Endothelial cell of umbilical vein (primary cell): ENCODE results near the gene SGK2. TPM values are rescaled to one million over a fixed set of nuclear protein-coding genes. Genes with fewer than 3 reads are reported as not detected.

Source experiments
- BruUV-seq: library from RNA; stranded (reverse); fragments of 400-500 nt; replicated peaks from 2 replicates; lab custom pipeline; 2021; lab: Mats Ljungman, UMichigan
- CTCF ChIA-PET: fragments of 300-600, 350-600 bp; sonication (Branson Sonifier 250); formaldehyde crosslinking; loops from one replicate; lab custom pipeline; 2021; ENCODE audit warnings: antibody characterized with exemption, inconsistent platforms; lab: Charles Lee
- POLR2A ChIA-PET: fragments of 300-600, 350-600 bp; sonication (Branson Sonifier 250); formaldehyde crosslinking; loops from one replicate; lab custom pipeline; 2021; ENCODE audit warnings: antibody characterized with exemption, inconsistent platforms; lab: Charles Lee
- DNase-seq: peaks from one replicate; pipeline ENCODE4 v3.0.0-alpha.2; 2011; ENCODE audit warnings: low read depth, low spot score
- FAIRE-seq: peaks from 2 replicates; lab custom pipeline; 2011; peaks lifted over from hg19 to GRCh38; lab: Jason Lieb, UNC
- H2AFZ ChIP-seq: 2 replicates; pipeline ENCODE4 v1.6.0; 2012; ENCODE audit warnings: low read depth, low read length, control low read depth, inconsistent platforms
- H3K27ac ChIP-seq: 2 replicates; pipeline ENCODE4 v1.5.1; 2011; ENCODE audit warnings: low read depth, mild to moderate bottlenecking, control low read depth, low read length, moderate library complexity; ENCODE audit not compliant: insufficient read depth
- H3K27me3 ChIP-seq, 2 experiments: 2 replicates each; pipeline versions ENCODE4 v1.6.0 to v1.6.1; 2011; ENCODE audit warnings: low read length in 2 of 2, mixed read lengths in 1 of 2; ENCODE audit not compliant: control insufficient read depth in 2 of 2, insufficient read depth in 2 of 2
- H3K36me3 ChIP-seq, 2 experiments: 2 replicates in 1 of 2; 3 replicates in 1 of 2; pipeline ENCODE4 v1.5.1; 2011; ENCODE audit warnings: low read length in 2 of 2, mild to moderate bottlenecking in 1 of 2, moderate library complexity in 1 of 2; ENCODE audit not compliant: control insufficient read depth in 2 of 2, insufficient read depth in 2 of 2; ENCODE audit errors: extremely low read depth in 1 of 2
- H3K4me1 ChIP-seq: 3 replicates; pipeline ENCODE4 v1.5.1; 2011; ENCODE audit warnings: mild to moderate bottlenecking, low read length; ENCODE audit not compliant: control insufficient read depth, insufficient read depth; ENCODE audit errors: extremely low read depth
- H3K4me2 ChIP-seq: 2 replicates; pipeline ENCODE4 v1.6.1; 2011; ENCODE audit warnings: low read length, control low read depth, mixed read lengths; ENCODE audit not compliant: insufficient read depth
- H3K4me3 ChIP-seq, 3 experiments: fragments of 200-600 bp in 1 of 3; sonication (generic), shearing (Covaris generic) in 1 of 3; replicated peaks in 1 of 3; 2 replicates each; pipeline ENCODE4 v1.5.1; 2011 to 2016; ENCODE audit warnings: control low read depth in 3 of 3, low read length in 3 of 3, mild to moderate bottlenecking in 2 of 3, inconsistent platforms in 1 of 3, low read depth in 1 of 3, moderate library complexity in 1 of 3; ENCODE audit not compliant: insufficient read depth in 1 of 3
- H3K79me2 ChIP-seq: 2 replicates; pipeline ENCODE4 v1.6.0; 2012; ENCODE audit warnings: low read length, inconsistent platforms; ENCODE audit not compliant: control insufficient read depth, insufficient read depth
- H3K9ac ChIP-seq: replicated peaks from 2 replicates; pipeline ENCODE3; 2011; ENCODE audit warnings: low read length, control low read depth; ENCODE audit not compliant: insufficient read depth; ENCODE audit errors: extremely low read depth
- H3K9me1 ChIP-seq: replicated peaks from 3 replicates; pipeline ENCODE4 v1.6.0; 2011; ENCODE audit warnings: mild to moderate bottlenecking, low read length; ENCODE audit not compliant: control insufficient read depth, insufficient read depth; ENCODE audit errors: extremely low read depth
- H3K9me3 ChIP-seq: replicated peaks from 2 replicates; pipeline ENCODE4 v1.5.1; 2012; ENCODE audit warnings: low read length, inconsistent platforms; ENCODE audit not compliant: control insufficient read depth, insufficient read depth
- H4K20me1 ChIP-seq: replicated peaks from 2 replicates; pipeline ENCODE3; 2011; ENCODE audit warnings: mild to moderate bottlenecking, low read length; ENCODE audit not compliant: control insufficient read depth, insufficient read depth; ENCODE audit errors: extremely low read depth
- EZH2 ChIP-seq: IDR thresholded peaks from 2 replicates; pipeline ENCODE4 v1.6.1; 2012; ENCODE audit warnings: borderline replicate concordance, low read depth, mild to moderate bottlenecking, moderate library complexity, low read length, inconsistent platforms; ENCODE audit not compliant: severe bottlenecking
- FOS ChIP-seq: IDR thresholded peaks from 2 replicates; pipeline ENCODE4 v1.6.1; 2011; ENCODE audit warnings: mild to moderate bottlenecking, low read length, moderate library complexity, borderline replicate concordance; ENCODE audit not compliant: insufficient read depth
- GATA2 ChIP-seq: IDR thresholded peaks from 2 replicates; pipeline ENCODE4 v1.7.0; 2011; ENCODE audit warnings: low read depth, mild to moderate bottlenecking, moderate library complexity, mixed read lengths, low read length; ENCODE audit not compliant: insufficient read length, insufficient read depth
- JUN ChIP-seq: IDR thresholded peaks from 2 replicates; pipeline ENCODE4 v1.6.1; 2011; ENCODE audit warnings: borderline replicate concordance, low read depth; ENCODE audit not compliant: insufficient read length, insufficient read depth
- MYC ChIP-seq: IDR thresholded peaks from one replicate; pipeline ENCODE4 v1.6.1; 2011; ENCODE audit warnings: mild to moderate bottlenecking, low read depth, low read length
- POLR2A ChIP-seq: IDR thresholded peaks from 2 replicates; pipeline ENCODE4 v1.6.1; 2012; ENCODE audit warnings: low read depth, mild to moderate bottlenecking, control low read depth, low read length
- POLR2AphosphoS5 ChIP-seq: IDR thresholded peaks from 2 replicates; pipeline ENCODE4 v1.6.1; 2012; ENCODE audit warnings: low read depth, mild to moderate bottlenecking, control low read depth, low read length, moderate library complexity; ENCODE audit not compliant: insufficient read depth
- dilution Hi-C: fragments of 300-500 bp; cut with MboI; formaldehyde crosslinking; loops from one replicate; pipeline ENCODE4 v1.15.0; 2019; ENCODE audit warnings: low sequenced_read_pairs; ENCODE audit not compliant: extremely low pct_ligation_motif_present
- intact Hi-C: fragments of 100-400 bp; cut with micrococcal nuclease; formaldehyde crosslinking; loops from one replicate; pipeline ENCODE4 v1.10.0; 2022
- polyA plus RNA-seq, 4 experiments: library from polyadenylated mRNA; depleted of rRNA in 3 of 4; stranded (reverse) in 3 of 4; unstranded in 1 of 4; fragments of >200 nt; gene quantifications; 2 replicates each; pipeline versions ENCODE4 v1.2.1 to v1.2.3, GENCODE V29; 2011 to 2012; ENCODE audit warnings: missing spikeins in 1 of 4
- total RNA-seq: library from RNA; stranded (reverse); gene quantifications from 2 replicates; pipeline ENCODE4 v1.2.3, GENCODE V29; 2021
- TF ChIP-seq, protein P1 (sequence below), 2 donors: IDR thresholded peaks; 1 replicate in 1 of 2; 2 replicates in 1 of 2; pipeline ENCODE4 v1.5.1; 2011; ENCODE audit warnings: low read length in 2 of 2, mild to moderate bottlenecking in 2 of 2, moderate library complexity in 2 of 2, control low read depth in 1 of 2, inconsistent platforms in 1 of 2, low read depth in 1 of 2; ENCODE audit not compliant: insufficient read depth in 1 of 2; ENCODE audit errors: extremely low read depth in 1 of 2
- TF ChIP-seq, protein P2 (sequence below): IDR thresholded peaks from 2 replicates; pipeline ENCODE4 v1.6.1; 2011; ENCODE audit not compliant: insufficient read depth, insufficient read length

Gene SGK2
- total and polyA plus RNA-seq, 2 donors (not counting 3 experiments of a cell fraction or from before 2014, with no cell fraction given): 0.21 to 0.27 TPM

DNA sequence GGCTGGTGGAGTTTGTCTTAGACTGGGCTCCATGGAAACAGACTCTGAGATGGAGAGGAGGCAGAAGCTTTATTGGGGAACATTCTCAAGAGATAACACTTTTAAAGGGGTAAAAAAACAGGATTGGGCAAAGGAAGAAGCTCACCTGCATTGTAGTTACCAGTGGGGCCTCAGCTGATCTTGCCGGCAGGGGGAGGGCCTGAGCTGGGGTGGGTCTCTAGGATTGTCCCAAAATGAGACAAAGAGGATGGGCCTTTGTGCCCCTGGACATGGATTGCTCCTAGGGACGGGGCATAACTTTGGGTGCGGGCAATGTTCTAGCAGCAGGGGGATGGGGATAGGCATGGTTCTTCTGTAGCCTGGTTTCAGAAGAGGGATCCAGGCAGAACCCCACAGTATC is 12.5 kb downstream of the SGK2 start:
- no peak overlapping the region for H3K9ac ChIP-seq
- no peak overlapping the region for H3K4me3 ChIP-seq
- intact Hi-C loops: no loop called here
- dilution Hi-C loops: no loop called here
- no peaks in the 10 kb centered on the region for H3K4me1 ChIP-seq
- TF ChIP-seq POLR2A (no peak), JUN (no peak), MYC (no peak), EZH2 (no peak), GATA2 (no peak), POLR2AphosphoS5 (no peak), FOS (no peak)
- TF ChIP-seq, protein P1, sequence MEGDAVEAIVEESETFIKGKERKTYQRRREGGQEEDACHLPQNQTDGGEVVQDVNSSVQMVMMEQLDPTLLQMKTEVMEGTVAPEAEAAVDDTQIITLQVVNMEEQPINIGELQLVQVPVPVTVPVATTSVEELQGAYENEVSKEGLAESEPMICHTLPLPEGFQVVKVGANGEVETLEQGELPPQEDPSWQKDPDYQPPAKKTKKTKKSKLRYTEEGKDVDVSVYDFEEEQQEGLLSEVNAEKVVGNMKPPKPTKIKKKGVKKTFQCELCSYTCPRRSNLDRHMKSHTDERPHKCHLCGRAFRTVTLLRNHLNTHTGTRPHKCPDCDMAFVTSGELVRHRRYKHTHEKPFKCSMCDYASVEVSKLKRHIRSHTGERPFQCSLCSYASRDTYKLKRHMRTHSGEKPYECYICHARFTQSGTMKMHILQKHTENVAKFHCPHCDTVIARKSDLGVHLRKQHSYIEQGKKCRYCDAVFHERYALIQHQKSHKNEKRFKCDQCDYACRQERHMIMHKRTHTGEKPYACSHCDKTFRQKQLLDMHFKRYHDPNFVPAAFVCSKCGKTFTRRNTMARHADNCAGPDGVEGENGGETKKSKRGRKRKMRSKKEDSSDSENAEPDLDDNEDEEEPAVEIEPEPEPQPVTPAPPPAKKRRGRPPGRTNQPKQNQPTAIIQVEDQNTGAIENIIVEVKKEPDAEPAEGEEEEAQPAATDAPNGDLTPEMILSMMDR (IDR thresholded peaks at IDR 0.05; ENCODE audit: extremely low read depth in 1 of 2, insufficient read depth in 1 of 2, low read depth in 1 of 2, low read length in 2 of 2): no peak
- TF ChIP-seq, protein P2, sequence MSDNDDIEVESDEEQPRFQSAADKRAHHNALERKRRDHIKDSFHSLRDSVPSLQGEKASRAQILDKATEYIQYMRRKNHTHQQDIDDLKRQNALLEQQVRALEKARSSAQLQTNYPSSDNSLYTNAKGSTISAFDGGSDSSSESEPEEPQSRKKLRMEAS: no peak
- H3K27me3 ChIP-seq: no peaks in the 10 kb centered on the region
- no peaks in the 10 kb centered on the region for H3K36me3 ChIP-seq
- BruUV-seq: no TSS peak
- DNase-seq (no peak), FAIRE-seq (no peak)
- no peaks in the 10 kb centered on the region for H4K20me1 ChIP-seq
- no peak overlapping the region for H3K27ac ChIP-seq
- H3K79me2 ChIP-seq: no peaks in the 10 kb centered on the region
- no peak overlapping the region for H2AFZ ChIP-seq
- CTCF ChIA-PET: no interaction called here
- no peaks in the 10 kb centered on the region for H3K9me1 ChIP-seq
- POLR2A ChIA-PET: no interaction called here
- no peak overlapping the region for H3K4me2 ChIP-seq
- H3K9me3 ChIP-seq: no peaks in the 10 kb centered on the region
